DMS53 treated with DMSO at 0.1 percent for 48 hours (cell line): ENCODE data around the gene HK2.

Source experiments
- DNase-seq: peaks from one replicate; lab custom pipeline; 2025; ENCODE audit not compliant: unreplicated experiment; lab: John Stamatoyannopoulos, UW

Gene HK2

DNA sequence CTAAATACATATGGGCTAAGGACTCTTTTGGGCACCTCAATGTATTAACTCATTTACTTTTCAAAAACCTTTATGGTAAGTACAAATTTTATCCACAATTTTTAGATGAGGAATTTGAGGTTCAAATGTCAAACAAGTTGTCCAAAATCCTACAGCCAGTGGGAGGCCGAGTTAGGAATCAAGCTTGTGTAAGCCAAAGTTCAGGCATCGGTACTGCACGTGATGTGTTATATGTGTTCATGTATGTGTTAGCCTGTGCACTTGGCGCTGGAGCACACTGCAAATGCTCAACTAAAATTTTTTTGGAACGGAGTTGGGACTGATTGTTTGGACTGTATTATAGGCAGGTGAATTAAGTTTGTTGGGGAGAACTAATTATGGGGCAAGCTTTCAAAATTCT, 22.7 kb downstream of the HK2 start:
- no peak for DNase-seq

DNA sequence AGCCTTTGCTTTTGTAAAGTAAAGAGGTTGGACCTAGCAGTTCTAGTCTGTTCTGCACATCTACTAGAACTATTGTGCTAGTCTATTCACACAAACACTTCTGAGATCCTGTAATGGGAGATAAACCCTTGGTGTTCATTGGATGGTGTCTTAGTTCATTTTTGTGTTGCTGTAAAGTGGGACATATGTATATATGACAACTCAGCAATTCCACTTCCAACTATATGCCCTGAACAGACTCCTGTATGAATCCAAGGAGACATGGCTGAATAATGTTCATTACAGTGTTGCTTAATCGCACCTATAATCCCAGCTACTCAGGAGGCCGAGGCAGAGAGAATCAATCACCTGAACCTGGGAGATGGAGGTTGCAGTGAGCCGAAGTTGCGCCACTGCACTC, 23.3 kb downstream of the HK2 start:
- no peak for DNase-seq

DNA sequence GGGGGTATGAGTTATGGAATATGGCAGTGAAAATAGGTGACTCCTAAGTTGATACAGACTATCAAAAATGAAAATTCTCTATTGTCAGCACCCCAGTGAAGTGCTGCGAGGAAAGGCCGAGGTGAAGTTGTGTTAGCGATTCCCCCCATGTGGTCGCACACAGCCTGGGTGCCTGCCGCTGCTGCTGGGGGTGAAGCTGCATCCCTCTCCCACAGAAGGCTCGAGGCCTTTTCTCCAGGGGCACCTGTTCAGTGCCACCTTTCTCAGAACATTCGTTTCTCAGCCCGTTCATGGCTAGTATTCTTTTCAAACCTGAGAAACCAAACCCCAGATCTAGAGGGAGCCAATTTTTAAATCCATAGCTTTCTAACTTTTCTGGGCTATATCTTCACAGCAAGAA, 23.8 kb downstream of the HK2 start:
- DNase-seq = no peak

DNA sequence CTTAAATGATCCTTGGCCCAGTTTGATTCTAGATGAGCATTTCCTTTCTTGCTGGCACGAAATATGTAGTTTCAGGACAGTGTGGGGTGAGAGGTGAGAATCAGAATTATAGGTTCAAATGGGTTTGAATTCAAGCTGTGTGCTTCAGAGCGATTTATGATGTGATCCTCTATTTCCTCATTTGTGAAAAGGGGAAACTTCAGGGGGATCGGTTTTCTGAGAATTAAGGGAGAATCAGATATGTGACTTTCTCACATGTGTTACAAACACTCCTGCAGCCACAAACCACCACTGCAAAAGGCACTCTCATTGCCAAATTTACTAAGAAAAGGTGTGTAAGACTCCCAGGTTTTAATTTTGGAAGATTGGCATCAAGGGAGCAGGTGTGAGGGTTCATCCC, 24.4 kb downstream of the HK2 start:
- no peak for DNase-seq

DNA sequence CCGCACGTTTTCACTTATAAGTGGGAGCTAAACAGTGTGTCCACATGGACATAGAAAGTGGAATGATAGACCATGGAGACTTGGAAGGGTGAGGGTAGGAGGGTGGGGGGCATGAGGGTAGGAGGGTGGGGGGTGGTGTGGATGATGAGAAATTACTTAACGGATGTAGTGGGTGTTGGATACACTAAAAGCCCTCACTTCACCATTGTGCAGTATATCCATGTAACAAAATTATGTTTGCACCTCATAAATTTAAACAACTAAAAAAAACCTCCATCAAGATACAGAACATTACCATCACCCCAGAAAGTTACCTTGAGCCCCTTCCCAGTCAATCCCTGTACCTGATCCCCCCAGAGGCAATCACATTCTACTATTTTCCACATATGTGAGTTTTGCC, 26.2 kb downstream of the HK2 start:
- DNase-seq = no peak

DNA sequence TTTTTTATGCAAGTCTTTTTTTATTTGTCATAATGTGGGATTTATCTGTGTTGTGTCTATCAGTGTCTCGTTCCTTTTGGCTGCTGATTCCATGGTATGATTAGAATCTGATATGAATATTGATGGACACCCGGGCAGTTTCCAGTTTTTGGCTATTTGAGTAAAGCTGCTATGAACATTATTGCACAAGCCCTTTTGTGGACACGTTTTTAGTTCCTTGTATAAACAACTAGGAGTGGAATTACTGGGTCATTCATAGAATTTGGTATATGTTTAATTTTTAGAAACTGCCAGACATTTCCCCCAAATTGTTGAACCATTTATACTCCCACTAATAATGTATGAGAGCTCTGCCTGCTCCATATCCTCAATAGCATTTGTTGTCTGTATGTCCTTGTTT, 26.6 kb downstream of the HK2 start:
- DNase-seq = no peak

DNA sequence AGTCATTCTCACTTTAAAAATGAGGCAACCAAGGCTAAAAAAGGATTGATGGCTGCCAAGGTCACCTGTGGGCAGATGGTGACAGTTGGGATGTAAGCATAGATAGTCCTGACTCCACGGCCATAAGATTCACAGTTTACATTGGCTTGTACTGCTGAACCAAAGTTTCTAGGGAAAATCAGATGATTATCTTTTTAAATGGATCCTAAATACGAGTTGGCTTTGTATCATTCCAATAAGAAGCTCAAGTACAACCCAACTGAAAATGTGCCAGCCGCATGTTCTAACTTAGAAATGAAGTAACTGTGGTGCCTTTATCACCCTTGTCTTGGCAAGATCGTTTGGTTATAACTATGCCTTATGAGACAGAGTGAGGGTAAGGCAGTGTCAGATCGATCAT, 27.6 kb downstream of the HK2 start:
- no peak for DNase-seq

DNA sequence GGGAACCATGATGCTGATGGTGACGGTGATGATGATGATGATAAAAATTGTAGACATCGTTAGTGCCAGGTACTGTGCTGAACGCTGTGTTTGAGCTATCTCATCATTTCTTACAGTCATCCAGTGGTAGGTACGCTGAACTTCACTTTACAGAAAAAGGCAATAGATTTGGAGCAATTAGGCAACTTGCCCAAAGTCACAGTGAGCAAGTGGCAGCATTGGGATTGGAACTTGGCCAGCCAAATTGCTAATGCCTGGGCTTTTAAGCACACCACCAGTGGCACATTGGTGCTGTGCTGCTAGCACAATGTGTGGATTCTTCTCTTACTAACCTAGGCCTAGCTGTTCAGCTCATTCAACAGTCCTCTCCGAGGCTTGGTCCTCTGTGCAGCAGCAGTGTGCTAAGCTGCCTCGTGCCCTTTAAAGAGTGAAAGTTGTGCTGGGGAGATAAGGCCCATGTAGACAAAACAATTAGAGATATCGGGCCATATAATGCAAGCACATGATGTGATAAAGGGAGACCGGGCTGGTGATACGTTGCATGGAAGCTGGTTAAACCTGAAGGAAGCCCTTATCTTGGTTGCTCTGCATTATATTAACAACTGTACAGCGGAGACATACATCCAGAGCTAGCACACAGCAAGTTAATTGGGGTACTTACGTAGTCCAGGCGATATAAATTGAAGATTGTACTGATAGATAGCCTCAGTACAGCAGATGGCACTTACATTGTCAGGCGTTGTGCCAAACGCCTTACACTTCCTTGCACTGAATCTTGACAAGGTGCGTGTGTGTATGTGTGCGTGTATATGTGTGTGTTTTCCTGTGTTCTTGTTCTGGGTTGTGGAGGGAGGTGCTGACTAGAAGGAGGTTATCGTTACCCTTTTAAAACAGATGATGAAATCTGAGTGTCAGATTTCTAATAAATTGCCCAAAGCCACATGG, 28.4 kb downstream of the HK2 start:
- no peak for DNase-seq

DNA sequence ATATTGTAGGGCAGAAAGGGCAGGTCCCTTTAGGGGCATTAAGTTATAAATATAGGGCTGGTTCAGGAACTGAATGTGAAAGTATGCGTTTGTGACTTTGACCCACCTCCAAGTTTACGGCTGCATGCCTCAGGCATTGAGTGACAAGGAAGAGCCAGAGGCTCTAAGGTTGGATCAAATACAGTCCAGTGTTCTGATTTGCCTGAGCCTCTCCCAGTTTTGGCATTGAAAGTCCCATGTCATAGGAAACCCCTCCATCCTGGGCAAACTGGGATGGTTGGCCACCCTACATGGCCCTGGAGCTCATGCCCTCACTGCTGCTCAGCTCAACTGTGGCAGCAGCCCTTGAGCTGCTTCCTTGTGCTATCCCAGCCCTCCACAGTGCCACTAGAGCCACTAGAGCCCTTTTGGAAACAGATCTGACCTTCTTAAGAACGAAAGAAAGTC, 29.9 kb downstream of the HK2 start:
- DNase-seq = no peak

DNA sequence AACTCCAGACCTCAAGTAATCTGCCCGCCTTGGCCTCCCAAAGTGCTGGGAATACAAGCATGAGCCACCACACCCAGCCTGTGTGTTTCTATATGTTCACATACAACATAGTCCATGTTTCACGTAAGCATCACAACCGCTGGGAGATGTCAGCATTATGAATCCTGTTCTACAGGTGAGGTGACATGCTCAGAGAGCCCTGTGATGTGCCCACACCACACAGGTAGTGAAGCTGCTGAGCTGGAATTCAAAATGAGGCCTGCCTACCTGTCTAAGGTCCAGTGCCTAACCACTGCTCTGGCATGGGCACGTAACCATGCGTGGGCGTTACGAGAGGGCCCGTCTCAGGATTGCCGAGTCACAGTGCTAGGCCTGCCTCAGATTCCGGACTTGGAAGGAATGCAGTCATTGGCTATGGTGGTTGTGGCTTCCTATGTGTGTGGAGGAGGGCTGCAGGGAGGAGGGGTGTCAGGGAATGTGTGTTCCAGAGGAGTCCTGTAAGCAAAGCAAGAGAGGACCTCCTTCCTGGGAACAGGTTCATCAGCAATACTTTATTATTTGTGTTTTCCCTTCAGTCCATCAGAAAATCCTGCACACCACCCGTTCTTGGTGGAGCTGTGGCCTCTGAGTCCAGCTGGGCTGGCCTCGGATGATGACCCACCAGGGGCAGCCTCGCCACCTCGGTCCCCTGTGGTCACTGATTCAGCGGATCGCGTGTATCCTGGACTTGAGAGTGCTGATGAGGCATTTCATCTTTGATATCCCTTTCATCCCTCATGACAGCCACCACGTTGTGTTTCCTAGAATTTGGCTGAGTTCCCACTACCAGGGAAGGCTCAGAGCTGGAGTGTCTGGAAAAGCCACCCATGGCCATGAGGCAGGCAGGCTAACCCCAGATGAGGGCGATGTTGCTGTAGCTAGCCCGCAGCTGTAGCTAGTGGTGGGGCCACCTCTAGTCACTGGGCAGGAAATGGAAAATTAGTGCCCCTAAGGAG, 31.1 kb downstream of the HK2 start:
- no peak for DNase-seq

DNA sequence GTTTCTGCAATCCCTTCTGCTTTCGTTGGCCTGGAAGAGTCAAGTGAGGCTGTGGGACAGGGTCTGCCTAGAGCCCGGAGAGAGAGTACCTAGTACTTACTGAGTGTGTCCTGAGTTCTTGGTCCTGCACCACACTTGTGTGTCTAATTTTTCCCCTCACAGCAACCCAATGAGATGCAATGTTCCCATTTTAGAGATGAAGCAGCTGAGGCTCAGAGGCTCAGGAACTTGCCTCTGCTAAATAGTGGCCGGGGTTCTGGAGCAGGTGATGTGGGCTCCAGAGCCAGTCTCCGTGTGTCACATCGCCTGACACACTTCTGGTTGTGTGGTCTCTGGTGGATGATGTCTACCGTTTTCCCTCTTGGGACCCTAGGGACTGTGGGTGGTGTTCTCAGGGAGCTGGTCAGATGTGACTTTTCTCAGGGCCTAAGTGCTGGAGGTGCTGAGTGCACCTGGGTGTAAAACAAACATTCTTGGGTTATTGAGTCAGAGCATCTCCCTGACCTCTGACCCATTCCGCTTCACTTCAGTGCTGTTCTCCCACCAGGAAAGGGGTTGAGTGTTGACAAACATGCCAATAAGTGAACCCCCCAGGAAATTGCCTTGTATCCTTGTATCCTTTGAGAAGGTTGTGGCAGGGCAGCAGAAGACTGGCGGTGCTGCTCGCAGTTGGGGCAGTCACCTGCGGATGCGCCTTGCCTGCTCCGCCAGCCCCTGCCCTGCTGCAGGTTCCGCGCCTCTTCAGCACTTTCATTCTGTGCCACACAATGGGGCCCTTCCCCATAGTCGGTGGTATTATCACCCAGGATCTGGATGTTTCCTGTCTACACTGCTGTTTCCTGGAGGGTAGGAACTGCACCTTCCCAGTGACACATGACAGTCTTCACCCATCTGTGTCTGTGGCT, 32.1 kb downstream of the HK2 start:
- DNase-seq = peak; percentile 48

DNA sequence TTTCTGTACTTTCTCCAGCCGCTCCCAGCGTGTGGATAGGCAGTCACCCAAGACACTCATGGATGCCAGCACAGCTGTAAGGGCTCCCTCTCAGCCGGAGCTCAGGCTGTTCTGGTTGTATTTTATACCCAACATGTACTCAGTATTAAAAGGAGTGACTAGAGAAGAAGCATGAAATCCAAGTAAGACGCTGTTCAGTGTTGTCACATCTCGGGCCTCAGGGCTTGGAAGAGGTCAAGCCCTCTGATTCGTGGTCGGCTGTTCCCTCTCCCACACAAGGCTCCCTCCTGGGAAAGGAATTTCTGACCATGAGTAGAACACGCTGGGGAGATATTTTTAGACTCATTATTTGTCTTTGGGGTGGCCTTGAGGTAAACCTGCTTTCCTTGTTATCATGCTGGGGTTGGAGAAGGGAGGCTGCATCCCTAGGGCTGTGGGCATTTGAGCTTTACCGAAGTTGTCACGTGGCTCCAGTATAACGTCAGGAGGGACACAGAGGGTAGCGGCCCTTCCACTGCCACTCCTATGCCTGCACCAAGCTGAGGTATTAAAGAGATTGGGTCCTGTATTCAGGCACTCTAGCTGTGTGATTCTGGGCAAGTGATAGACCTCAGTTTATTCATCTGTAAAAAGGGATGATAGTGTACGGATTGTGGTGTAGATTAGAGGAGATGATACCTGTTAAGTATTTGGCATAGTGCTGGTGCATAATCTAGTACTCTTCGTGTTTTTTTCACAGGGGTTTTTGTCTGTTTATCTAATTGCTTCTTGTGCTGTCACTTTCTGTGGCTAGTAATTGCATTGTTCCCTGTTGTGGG, 34.1 kb downstream of the HK2 start:
- no peak for DNase-seq

DNA sequence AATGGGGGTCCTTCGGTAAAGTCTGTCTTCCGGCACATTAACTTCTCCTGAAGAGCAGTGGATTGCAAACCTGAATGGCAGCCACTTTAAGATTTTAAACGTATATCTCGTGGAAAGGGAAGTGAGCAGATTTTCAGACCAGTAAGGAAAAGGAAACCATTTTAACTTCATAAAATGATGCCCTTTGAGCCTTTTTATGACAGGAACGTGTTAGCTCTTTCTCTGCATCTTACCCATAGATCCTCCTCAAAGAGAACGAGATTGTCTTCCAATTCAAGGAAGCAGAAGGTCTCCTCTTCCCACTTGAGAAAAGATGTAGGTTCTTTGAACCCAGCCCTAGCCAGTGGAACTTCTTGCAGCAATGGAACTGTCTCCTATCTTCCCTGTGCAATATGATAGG, 35.6 kb downstream of the HK2 start:
- DNase-seq = no peak

DNA sequence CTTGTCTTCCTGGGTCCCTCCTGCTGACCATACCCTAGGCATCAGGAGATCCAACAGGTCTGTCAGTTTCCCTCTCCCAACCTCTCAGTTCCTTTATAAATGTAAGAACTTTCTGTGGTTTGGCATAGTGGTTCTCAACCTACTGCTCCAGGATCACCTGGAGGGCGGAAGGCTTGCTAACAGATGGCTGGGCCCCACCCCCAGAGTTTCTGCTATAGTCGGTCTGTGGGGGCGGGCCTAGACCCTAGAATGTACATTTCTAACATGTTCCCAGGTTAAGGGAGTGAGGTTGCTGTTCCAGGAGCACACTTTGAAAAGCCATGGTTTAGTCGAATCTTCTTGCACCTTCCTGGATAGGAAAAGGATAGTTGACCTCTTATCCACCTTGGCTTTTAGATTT, 37.0 kb downstream of the HK2 start:
- DNase-seq = no peak

DNA sequence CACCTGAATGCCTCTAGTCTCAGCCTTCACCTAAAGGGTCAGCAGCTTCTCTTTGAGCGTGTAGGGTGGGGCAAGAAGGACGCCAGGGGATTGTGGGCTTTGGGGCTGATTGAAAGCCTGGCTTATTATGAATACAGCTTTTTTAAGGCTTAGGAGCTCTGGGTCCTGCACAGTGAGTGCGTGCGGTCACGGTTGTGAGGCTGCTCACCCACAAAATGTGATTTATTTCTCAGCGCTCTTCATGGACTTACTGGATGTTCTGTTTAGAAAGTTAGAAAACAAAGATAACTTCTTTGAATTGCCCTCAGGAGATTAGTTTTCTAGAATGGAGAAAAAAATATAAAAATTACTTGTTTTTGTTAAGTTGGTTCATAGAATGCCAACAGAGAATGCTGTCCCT, 37.5 kb downstream of the HK2 start:
- no peak for DNase-seq

DNA sequence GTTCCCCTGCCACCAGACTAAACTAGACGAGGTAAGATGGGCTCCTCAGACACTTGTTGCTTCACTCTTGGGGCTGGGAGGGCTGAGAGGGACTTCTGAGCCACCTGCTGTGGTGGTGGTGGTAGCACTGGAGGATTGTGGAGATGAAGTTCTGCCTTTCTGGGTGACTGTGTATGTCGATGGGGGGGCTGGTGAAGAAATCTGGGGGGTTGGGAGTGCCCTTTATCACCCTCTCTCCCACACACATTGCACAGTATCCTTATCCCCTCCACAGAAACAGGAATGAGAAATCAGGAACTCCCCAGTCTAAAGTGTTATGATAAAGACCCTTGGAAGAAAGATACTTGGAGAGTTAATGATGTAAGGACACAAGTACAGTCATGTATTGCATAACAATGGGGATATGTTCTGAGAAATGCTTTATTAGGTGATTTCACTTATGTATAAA, 38.5 kb downstream of the HK2 start:
- no peak for DNase-seq

DNA sequence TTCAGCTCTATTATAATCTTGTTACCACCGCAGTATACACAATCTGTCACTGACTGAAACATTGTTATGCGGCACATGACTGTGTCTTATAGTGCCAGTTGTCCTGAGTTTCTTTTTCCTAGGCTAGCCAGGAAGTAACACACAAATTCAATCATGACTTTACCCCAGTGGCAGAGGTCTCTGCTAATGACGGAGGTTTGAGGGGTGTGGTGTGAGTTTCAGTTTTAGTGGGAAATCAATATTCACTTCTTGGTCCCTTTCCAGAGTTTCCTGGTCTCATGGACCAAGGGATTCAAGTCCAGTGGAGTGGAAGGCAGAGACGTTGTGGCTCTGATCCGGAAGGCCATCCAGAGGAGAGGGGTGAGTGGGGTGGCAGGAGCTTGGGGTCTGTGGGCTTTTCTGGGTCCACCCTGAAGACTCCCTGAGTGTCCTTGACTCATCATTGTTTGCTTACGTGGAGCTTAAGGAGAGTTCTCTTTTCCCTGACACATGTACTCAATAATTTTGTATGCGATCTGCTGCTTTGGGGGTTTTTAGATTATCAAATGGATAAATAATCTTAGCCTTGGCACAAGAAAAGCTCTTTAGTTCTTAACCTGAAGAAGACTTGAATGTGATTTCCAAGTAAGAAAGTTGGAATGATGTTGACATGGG, 39.2 kb downstream of the HK2 start:
- DNase-seq = no peak

DNA sequence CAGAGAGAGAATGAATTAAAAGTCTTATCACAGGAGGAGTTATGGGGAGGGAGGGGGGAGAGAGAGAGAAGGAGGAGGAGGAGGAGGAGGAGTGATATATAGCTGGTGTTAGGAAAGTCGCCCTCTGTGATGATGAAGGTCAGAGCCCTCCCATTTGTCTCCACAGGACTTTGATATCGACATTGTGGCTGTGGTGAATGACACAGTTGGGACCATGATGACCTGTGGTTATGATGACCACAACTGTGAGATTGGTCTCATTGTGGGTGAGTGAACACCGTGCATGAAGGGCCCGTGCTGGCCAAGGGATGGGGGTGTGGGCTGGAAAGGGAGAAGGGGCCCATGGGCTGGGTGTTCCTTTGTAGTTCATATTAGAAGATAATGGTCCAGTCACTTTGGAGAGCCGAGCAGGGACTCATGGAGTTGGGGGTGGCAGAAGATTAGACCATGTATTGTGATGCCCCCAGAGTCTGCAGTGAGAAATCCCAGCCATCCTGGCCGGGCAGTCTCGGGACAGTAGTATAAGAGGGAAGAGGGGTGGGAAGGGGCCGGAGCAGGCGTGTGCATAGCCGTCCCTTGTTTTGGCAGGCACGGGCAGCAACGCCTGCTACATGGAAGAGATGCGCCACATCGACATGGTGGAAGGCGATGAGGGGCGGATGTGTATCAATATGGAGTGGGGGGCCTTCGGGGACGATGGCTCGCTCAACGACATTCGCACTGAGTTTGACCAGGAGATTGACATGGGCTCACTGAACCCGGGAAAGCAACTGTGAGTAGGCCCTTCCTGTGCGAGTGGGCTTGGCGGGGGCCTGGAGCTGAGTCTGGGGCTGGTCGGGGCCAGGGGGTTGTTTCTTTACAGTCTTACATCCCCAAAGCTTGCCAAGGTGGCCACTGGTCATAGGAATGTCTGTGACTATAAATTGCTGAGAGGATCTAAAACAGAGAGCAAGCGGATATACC, 40.0 kb downstream of the HK2 start:
- DNase-seq = no peak
